Prostate gland (tissue), 2 donors: Measurements from ENCODE around the gene SPPL3.

ENCODE experiments used
- POLR2A ChIP-seq: fragments of 450-650 bp; IDR thresholded peaks from one replicate; pipeline ENCODE4 v1.6.1; 2016; ENCODE audit warnings: antibody characterized with exemption, mild to moderate bottlenecking
- TF ChIP-seq, protein P1 (sequence below), 4 experiments: fragments of 200-600 bp in 2 of 4; fragments of 450-650 bp in 2 of 4; sonication (generic) in 2 of 4; IDR thresholded peaks; 1 replicate in 3 of 4; 2 replicates in 1 of 4; pipeline ENCODE4 v1.5.1; 2016 to 2019; ENCODE audit warnings: antibody characterized with exemption in 4 of 4, mild to moderate bottlenecking in 2 of 4, moderate library complexity in 2 of 4

DNA sequence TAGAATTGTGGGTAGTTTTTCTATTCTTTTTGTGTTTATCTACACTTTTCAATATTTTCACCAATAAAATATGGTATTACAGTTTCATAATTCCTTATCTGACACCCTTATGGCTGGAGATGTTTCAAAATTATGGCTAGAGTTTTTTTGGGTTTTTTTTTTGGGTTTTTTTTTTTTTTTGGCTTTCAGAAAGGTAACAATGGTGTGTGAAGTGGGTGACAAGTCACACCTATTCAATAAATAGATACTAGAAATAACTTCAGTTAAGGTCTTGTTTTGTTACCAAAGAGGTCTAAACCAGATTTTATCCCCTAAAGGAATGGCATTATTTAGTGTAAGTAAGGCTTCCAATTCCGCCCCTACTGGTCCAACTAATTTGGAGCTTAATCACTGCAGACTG, 19.5 kb downstream of the SPPL3 start:
- TF ChIP-seq, protein P1, sequence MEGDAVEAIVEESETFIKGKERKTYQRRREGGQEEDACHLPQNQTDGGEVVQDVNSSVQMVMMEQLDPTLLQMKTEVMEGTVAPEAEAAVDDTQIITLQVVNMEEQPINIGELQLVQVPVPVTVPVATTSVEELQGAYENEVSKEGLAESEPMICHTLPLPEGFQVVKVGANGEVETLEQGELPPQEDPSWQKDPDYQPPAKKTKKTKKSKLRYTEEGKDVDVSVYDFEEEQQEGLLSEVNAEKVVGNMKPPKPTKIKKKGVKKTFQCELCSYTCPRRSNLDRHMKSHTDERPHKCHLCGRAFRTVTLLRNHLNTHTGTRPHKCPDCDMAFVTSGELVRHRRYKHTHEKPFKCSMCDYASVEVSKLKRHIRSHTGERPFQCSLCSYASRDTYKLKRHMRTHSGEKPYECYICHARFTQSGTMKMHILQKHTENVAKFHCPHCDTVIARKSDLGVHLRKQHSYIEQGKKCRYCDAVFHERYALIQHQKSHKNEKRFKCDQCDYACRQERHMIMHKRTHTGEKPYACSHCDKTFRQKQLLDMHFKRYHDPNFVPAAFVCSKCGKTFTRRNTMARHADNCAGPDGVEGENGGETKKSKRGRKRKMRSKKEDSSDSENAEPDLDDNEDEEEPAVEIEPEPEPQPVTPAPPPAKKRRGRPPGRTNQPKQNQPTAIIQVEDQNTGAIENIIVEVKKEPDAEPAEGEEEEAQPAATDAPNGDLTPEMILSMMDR (IDR thresholded peaks at IDR 0.05), result no peak
- no peak for TF ChIP-seq POLR2A
